ENCODE measurements around the gene SHB. TPM values are rescaled to one million over a fixed set of nuclear protein-coding genes. Genes with fewer than 3 reads are reported as not detected.

Gene SHB
- total and polyA plus RNA-seq, 11 donors = 7.8 to 31.4 (median 21.4) TPM

GRCh38 chr9:37873955-37874354 lies 195.1 kb downstream of the SHB start:
- no peak for ATAC-seq
- Histone ChIP-seq H3K4me1 (peaks cover 0 to 6% (median 0%) of the 10 kb centered on the region in 12 donors), H3K27me3 (no peaks in the 10 kb centered on the region), H3K27ac (no peak overlapping the region), H3K4me3 (no peak overlapping the region), H3K36me3 (peaks cover 0 to 13% (median 5%) of the 10 kb centered on the region in 9 donors), H3K9me3 (peaks cover 0 to 4% (median 0%) of the 10 kb centered on the region in 12 donors)
- no peak for TF ChIP-seq POLR2A (IDR thresholded peaks at IDR 0.05)
- TF ChIP-seq, protein P1, sequence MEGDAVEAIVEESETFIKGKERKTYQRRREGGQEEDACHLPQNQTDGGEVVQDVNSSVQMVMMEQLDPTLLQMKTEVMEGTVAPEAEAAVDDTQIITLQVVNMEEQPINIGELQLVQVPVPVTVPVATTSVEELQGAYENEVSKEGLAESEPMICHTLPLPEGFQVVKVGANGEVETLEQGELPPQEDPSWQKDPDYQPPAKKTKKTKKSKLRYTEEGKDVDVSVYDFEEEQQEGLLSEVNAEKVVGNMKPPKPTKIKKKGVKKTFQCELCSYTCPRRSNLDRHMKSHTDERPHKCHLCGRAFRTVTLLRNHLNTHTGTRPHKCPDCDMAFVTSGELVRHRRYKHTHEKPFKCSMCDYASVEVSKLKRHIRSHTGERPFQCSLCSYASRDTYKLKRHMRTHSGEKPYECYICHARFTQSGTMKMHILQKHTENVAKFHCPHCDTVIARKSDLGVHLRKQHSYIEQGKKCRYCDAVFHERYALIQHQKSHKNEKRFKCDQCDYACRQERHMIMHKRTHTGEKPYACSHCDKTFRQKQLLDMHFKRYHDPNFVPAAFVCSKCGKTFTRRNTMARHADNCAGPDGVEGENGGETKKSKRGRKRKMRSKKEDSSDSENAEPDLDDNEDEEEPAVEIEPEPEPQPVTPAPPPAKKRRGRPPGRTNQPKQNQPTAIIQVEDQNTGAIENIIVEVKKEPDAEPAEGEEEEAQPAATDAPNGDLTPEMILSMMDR (IDR thresholded peaks at IDR 0.05) = no peak
- no peak for DNase-seq
- intact Hi-C loops (cut with DNase I) = loop anchor here in 1 of 10 donors (10.0 kb wide), 1 partner anchor 79 kb away; no protein-coding TSS in a partner anchor
- 92 to 100% (median 98%) methylated on average over 2 of the region's 2 CpGs for WGBS, 4 donors

DNA sequence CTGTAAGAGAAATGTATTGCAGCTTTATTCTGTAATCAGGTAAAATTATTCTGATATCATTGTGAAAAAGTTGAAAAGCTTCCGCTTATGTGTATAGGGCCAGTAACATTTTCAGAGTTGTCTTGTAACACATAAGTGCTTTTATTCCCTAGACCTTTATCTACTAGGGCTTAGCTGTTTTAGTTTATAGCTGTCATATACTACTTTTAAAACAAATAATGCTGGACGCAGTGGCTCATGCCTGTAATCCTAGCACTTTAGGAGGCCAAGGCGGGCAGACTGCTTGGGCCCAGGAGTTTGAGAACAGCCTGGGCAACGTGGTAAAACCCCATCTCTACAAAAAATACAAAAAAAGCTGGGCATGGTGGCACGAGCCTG lies 198.2 kb downstream of the SHB start:
- Histone ChIP-seq H3K27me3 (no peaks in the 10 kb centered on the region), H3K9me3 (no peaks in the 10 kb centered on the region), H3K27ac (no peak overlapping the region), H3K36me3 (peaks cover 0 to 24% (median 5%) of the 10 kb centered on the region in 9 donors), H3K4me3 (no peak overlapping the region), H3K4me1 (peaks cover 0 to 6% (median 0%) of the 10 kb centered on the region in 12 donors)
- intact Hi-C loops (cut with DNase I) = loop anchor here in 1 of 10 donors (10.0 kb wide), 1 partner anchor 76 kb away; no protein-coding TSS in a partner anchor
- 75 to 89% (median 87%) methylated on average over 5 of the region's 5 CpGs for WGBS, 4 donors
- DNase-seq (no peak), ATAC-seq (no peak)
- TF ChIP-seq, protein P1 (IDR thresholded peaks at IDR 0.05) = no peak
- no peak for TF ChIP-seq POLR2A (IDR thresholded peaks at IDR 0.05)

DNA sequence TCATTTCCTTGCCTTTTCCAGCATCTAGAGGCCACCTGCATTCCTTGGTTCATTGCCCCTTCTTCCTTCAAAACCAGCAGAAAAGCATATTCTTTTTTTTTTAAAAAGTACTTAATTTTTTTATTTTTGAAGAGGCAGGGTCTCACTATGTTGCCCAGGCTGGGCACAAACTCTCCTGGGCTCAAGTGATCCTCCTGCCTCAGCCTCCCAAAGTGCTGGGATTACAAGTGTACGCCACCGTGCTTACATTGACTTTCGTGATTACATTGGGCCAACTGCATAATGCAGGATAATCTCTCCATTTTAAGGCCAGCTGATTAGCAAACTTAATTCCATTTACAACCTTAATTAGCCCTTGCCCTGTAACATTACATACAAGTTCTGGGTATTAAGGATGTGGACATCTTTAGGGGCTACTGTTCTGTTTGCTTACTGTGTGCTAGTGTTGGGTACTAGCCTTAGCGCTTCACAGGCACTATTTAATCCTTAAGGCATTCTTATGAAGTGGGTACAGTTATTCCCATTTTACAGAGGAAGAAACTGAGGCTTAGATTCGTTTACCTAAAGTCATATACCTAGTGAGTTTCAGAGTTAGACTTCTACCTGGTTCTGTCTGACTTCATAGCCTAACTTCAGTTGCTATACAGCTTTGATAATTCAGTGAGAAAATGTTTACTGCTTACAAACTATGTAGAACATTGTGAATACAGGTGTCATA lies 198.8 kb downstream of the SHB start:
- Histone ChIP-seq H3K27ac (no peak overlapping the region), H3K4me1 (peaks cover 0 to 4% (median 0%) of the 10 kb centered on the region in 12 donors), H3K4me3 (no peak overlapping the region), H3K36me3 (peaks cover 0 to 26% (median 5%) of the 10 kb centered on the region in 9 donors), H3K9me3 (no peaks in the 10 kb centered on the region), H3K27me3 (no peaks in the 10 kb centered on the region)
- no peak for ATAC-seq
- no peak for DNase-seq
- TF ChIP-seq, protein P1 (IDR thresholded peaks at IDR 0.05) = no peak
- no peak for TF ChIP-seq POLR2A (IDR thresholded peaks at IDR 0.05)
- intact Hi-C loops (cut with DNase I) = loop anchor here in 1 of 10 donors (10.0 kb wide), 1 partner anchor 75 kb away; no protein-coding TSS in a partner anchor
- 95 to 99% (median 97%) methylated on average over 5 of the region's 5 CpGs for WGBS, 4 donors

Other genes with a start within 250 kb of the SHB start
- 10 to 100 TPM; 18.9 to 27.6 (median 22.9) TPM for gene SLC25A51, start 165.1 kb downstream of the SHB start, total RNA-seq
- 10 to 100 TPM in 1 of 2 donors, 1 to 10 TPM in 1; 8.6 to 16.1 TPM for gene SLC25A51, start 165.1 kb downstream of the SHB start, polyA plus RNA-seq